Non-pigmented ciliary epithelial cell (primary cell): ENCODE measurements around the gene SLC25A33.
A peak's percentile ranks its signal among the peaks of the same experiment; 100 is the strongest.
"Not testable (repeated sequence)": the region's sequence is repeated elsewhere in the genome, so short reads cannot be mapped to it uniquely, and the experiment has no call there.

Experiments used
- DNase-seq: peaks from one replicate; pipeline ENCODE4 v3.0.0-alpha.2; 2010; ENCODE audit warnings: low read depth

SLC25A33 gene

GRCh38 chr1:9539829-9540550 is 725 bp downstream of the SLC25A33 start:
- DNase-seq, result no peak

GRCh38 chr1:9542430-9542829 is 3.2 kb downstream of the SLC25A33 start:
- no peak for DNase-seq

- no peak for DNase-seq
Measured at GRCh38 chr1:9544926-9545325, 5.7 kb downstream of the SLC25A33 start.

GRCh38 chr1:9549955-9550546 is 10.8 kb downstream of the SLC25A33 start:
- no peak for DNase-seq

GRCh38 chr1:9551984-9552383 is 12.7 kb downstream of the SLC25A33 start:
- DNase-seq, result no peak

GRCh38 chr1:9553736-9554144 is 14.5 kb downstream of the SLC25A33 start:
- DNase-seq, result no peak

GRCh38 chr1:9555942-9556341 is 16.7 kb downstream of the SLC25A33 start:
- no peak for DNase-seq

GRCh38 chr1:9557624-9558023 is 18.4 kb downstream of the SLC25A33 start:
- DNase-seq, result no peak

GRCh38 chr1:9558271-9558945 is 19.1 kb downstream of the SLC25A33 start:
- DNase-seq, result no peak

GRCh38 chr1:9558946-9559545 is 19.8 kb downstream of the SLC25A33 start:
- no peak for DNase-seq

- no peak for DNase-seq
Measured at GRCh38 chr1:9559673-9560072, 20.4 kb downstream of the SLC25A33 start.

- not testable (repeated sequence) for DNase-seq
Measured at GRCh38 chr1:9560090-9560489, 20.8 kb downstream of the SLC25A33 start.

- peak; percentile 83 for DNase-seq
Measured at GRCh38 chr1:9561429-9561828, 22.2 kb downstream of the SLC25A33 start.

- DNase-seq, result no peak
Measured at GRCh38 chr1:9569267-9569666, 30.0 kb downstream of the SLC25A33 start.

GRCh38 chr1:9570886-9571529 is 31.7 kb downstream of the SLC25A33 start:
- not testable (repeated sequence) for DNase-seq

GRCh38 chr1:9573723-9574122 is 34.5 kb downstream of the SLC25A33 start:
- DNase-seq, result no peak

- DNase-seq, result no peak
Measured at GRCh38 chr1:9575486-9575885, 36.2 kb downstream of the SLC25A33 start.

- DNase-seq, result no peak
Measured at GRCh38 chr1:9576903-9577302, 37.6 kb downstream of the SLC25A33 start.

GRCh38 chr1:9577423-9577822 is 38.2 kb downstream of the SLC25A33 start:
- DNase-seq, result no peak

GRCh38 chr1:9580942-9581341 is 41.7 kb downstream of the SLC25A33 start:
- DNase-seq, result no peak

GRCh38 chr1:9586147-9586766 is 47.0 kb downstream of the SLC25A33 start:
- no peak for DNase-seq
